HepG2 (cell line): Measurements from ENCODE around the gene LITAF. TPM values are rescaled to one million over a fixed set of nuclear protein-coding genes. Genes with fewer than 3 reads are reported as not detected.

ENCODE experiments used
- ASH2L ChIP-seq: fragments of 300-600, 200-600 bp; sonication (generic); IDR thresholded peaks from 2 replicates; pipeline ENCODE4 v1.7.0; 2017; ENCODE audit warnings: low read depth, mild to moderate bottlenecking, moderate library complexity, mixed read lengths, low read length; ENCODE audit not compliant: insufficient read length
- CC2D1A ChIP-seq: sonication (generic); formaldehyde crosslinking; IDR thresholded peaks from 2 replicates; pipeline ENCODE4 v1.8.1; 2023; ENCODE audit warnings: mild to moderate bottlenecking, missing genetic modification reagents
- CHCHD3 ChIP-seq: sonication (generic); formaldehyde crosslinking; IDR thresholded peaks from 2 replicates; pipeline ENCODE4 v1.8.0; 2022; ENCODE audit warnings: mild to moderate bottlenecking, missing genetic modification reagents, moderate library complexity
- SOX6 ChIP-seq, 2 experiments: fragments of 450-650 bp in 1 of 2; sonication (generic) in 1 of 2; formaldehyde crosslinking in 1 of 2; IDR thresholded peaks; 2 replicates each; pipeline versions ENCODE4 v1.4.0 to v1.6.1; 2017 to 2020; ENCODE audit warnings: antibody characterized with exemption in 1 of 2, mild to moderate bottlenecking in 1 of 2, missing genetic modification reagents in 1 of 2
- ZFYVE20 ChIP-seq: sonication (generic); formaldehyde crosslinking; IDR thresholded peaks from 2 replicates; pipeline ENCODE4 v1.8.0; 2023; ENCODE audit warnings: low read depth, mild to moderate bottlenecking, moderate library complexity, missing genetic modification reagents, borderline replicate concordance
- ZNF121 ChIP-seq: sonication (generic); formaldehyde crosslinking; IDR thresholded peaks from 2 replicates; pipeline ENCODE4 v1.5.0; 2020; ENCODE audit warnings: mild to moderate bottlenecking, missing genetic modification reagents
- ZNF501 ChIP-seq: sonication (generic); formaldehyde crosslinking; IDR thresholded peaks from 2 replicates; pipeline ENCODE4 v1.5.1; 2020; ENCODE audit warnings: mild to moderate bottlenecking, moderate library complexity, missing genetic modification reagents
- ZNF558 ChIP-seq: sonication (generic); formaldehyde crosslinking; IDR thresholded peaks from 2 replicates; pipeline ENCODE4 v1.9.0; 2022; ENCODE audit warnings: mild to moderate bottlenecking, missing genetic modification reagents, borderline replicate concordance
- ZNF766 ChIP-seq: sonication (generic); formaldehyde crosslinking; IDR thresholded peaks from 2 replicates; pipeline ENCODE4 v1.5.0; 2020; ENCODE audit warnings: missing genetic modification reagents, borderline replicate concordance
- ZNF879 ChIP-seq: sonication (generic); formaldehyde crosslinking; IDR thresholded peaks from 2 replicates; pipeline ENCODE4 v1.8.1; 2023; ENCODE audit warnings: missing genetic modification reagents
- polyA plus RNA-seq, 8 experiments: library from polyadenylated mRNA; depleted of rRNA in 3 of 8; stranded (reverse) in 7 of 8; unstranded in 1 of 8; fragments of >200 nt; fragmentation: Illumina TruSeq in 4 of 8; extraction: Trizol in 4 of 8; gene quantifications; 2 replicates each; pipeline versions ENCODE4 v1.2.1 to v1.2.3, GENCODE V29; 2011 to 2016; ENCODE audit warnings: low read depth in 4 of 8, missing spikeins in 1 of 8, mixed read lengths in 1 of 8; ENCODE audit not compliant: insufficient read depth in 1 of 8
- total RNA-seq, 5 experiments: library from RNA; depleted of rRNA; stranded (reverse); fragments of >200 nt; fragmentation: Illumina TruSeq; extraction: Trizol; gene quantifications; 2 replicates each; pipeline ENCODE4 v1.2.3, GENCODE V29; 2016; ENCODE audit warnings: low read depth in 1 of 5
- TF ChIP-seq, protein P1 (sequence below): IDR thresholded peaks from 2 replicates; pipeline ENCODE4 v1.6.1; 2016; ENCODE audit warnings: missing compliant biosample characterization, missing genetic modification reagents, borderline replicate concordance
- TF ChIP-seq, protein P2 (sequence below): sonication (generic); formaldehyde crosslinking; IDR thresholded peaks from 2 replicates; pipeline ENCODE4 v1.8.1; 2023; ENCODE audit warnings: mild to moderate bottlenecking, missing genetic modification reagents
- TF ChIP-seq, protein P3 (sequence below): sonication (generic); formaldehyde crosslinking; IDR thresholded peaks from 2 replicates; pipeline ENCODE4 v1.5.0; 2020; ENCODE audit warnings: mild to moderate bottlenecking, missing genetic modification reagents
- TF ChIP-seq, protein P4 (sequence below): sonication (generic); formaldehyde crosslinking; IDR thresholded peaks from 2 replicates; pipeline ENCODE4 v1.5.0; 2020; ENCODE audit warnings: mild to moderate bottlenecking, missing genetic modification reagents
- TF ChIP-seq, protein P5 (sequence below): sonication (generic); formaldehyde crosslinking; IDR thresholded peaks from 2 replicates; pipeline ENCODE4 v1.4.0; 2020; ENCODE audit warnings: mild to moderate bottlenecking, missing genetic modification reagents
- TF ChIP-seq, protein P6 (sequence below): sonication (generic); formaldehyde crosslinking; IDR thresholded peaks from 2 replicates; pipeline ENCODE4 v1.4.0; 2020; ENCODE audit warnings: mild to moderate bottlenecking, missing genetic modification reagents
- TF ChIP-seq, protein P7 (sequence below): sonication (generic); formaldehyde crosslinking; IDR thresholded peaks from 2 replicates; pipeline ENCODE4 v1.8.0; 2022; ENCODE audit warnings: mild to moderate bottlenecking, missing genetic modification reagents, borderline replicate concordance

Gene LITAF
- total and polyA plus RNA-seq, 2 of the 13 experiments (the other 11 are each of a cell fraction or from before 2014, with no cell fraction given), result 80.1 to 141 TPM

DNA sequence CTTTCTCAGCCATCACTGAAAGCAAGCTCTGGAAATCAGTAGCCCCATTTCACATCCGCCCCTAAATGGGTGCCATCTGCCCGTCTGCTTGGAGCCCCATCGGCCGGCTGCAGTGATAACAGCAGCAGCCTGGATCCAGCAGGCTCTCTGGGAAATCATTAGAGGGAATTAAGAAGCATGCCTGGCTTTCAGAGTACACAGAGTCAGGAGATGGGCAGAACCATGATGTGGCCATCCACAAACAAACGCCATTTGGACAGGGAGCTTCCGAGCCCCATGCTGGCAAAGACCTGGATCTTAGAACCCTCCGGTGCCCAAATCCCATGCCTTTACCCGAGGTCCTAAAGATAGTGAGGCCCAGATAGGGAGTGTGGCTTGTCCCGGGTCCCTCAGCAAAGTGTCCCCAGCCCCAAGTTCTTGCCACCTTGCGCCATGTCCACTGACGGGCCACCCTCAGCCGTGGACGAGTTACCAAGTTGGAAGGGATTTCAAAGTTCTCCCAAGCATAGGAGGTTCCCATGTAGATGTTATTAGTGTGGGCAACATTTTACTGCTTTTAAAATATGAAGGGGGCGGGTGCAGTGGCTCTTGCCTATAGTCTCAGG is 1.0 kb upstream of the LITAF start (continued):
- TF ChIP-seq, protein P1, sequence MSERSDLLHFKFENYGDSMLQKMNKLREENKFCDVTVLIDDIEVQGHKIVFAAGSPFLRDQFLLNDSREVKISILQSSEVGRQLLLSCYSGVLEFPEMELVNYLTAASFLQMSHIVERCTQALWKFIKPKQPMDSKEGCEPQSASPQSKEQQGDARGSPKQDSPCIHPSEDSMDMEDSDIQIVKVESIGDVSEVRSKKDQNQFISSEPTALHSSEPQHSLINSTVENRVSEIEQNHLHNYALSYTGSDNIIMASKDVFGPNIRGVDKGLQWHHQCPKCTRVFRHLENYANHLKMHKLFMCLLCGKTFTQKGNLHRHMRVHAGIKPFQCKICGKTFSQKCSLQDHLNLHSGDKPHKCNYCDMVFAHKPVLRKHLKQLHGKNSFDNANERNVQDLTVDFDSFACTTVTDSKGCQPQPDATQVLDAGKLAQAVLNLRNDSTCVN (CRISPR knock-in tag), result no peak
- TF ChIP-seq ZNF121 (CRISPR knock-in tag), result peak; percentile 39; the same call in 1 of the 2 replicates
- 0 out of 2 replicates have a peak, but pooled peaks have one; percentile 1 for TF ChIP-seq ZNF766 (CRISPR knock-in tag)
- TF ChIP-seq, protein P2, sequence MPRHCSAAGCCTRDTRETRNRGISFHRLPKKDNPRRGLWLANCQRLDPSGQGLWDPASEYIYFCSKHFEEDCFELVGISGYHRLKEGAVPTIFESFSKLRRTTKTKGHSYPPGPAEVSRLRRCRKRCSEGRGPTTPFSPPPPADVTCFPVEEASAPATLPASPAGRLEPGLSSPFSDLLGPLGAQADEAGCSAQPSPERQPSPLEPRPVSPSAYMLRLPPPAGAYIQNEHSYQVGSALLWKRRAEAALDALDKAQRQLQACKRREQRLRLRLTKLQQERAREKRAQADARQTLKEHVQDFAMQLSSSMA, result 0 out of 2 replicates have a peak, but pooled peaks have one; percentile 65
- no peak for TF ChIP-seq ASH2L
- TF ChIP-seq, protein P3, sequence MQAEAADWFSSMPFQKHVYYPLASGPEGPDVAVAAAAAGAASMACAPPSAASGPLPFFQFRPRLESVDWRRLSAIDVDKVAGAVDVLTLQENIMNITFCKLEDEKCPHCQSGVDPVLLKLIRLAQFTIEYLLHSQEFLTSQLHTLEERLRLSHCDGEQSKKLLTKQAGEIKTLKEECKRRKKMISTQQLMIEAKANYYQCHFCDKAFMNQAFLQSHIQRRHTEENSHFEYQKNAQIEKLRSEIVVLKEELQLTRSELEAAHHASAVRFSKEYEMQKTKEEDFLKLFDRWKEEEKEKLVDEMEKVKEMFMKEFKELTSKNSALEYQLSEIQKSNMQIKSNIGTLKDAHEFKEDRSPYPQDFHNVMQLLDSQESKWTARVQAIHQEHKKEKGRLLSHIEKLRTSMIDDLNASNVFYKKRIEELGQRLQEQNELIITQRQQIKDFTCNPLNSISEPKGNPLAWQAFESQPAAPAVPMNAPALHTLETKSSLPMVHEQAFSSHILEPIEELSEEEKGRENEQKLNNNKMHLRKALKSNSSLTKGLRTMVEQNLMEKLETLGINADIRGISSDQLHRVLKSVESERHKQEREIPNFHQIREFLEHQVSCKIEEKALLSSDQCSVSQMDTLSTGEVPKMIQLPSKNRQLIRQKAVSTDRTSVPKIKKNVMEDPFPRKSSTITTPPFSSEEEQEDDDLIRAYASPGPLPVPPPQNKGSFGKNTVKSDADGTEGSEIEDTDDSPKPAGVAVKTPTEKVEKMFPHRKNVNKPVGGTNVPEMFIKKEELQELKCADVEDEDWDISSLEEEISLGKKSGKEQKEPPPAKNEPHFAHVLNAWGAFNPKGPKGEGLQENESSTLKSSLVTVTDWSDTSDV (CRISPR knock-in tag), result 0 out of 2 replicates have a peak, but pooled peaks have one; percentile 53
- TF ChIP-seq ZNF879 (CRISPR knock-in tag), result 0 out of 2 replicates have a peak, but pooled peaks have one; percentile 41
- 0 out of 2 replicates have a peak, but pooled peaks have one; percentile 57 for TF ChIP-seq ZNF558 (CRISPR knock-in tag)
- peak; percentile 87; the same call in 1 of the 2 replicates for TF ChIP-seq CC2D1A (CRISPR knock-in tag)
- TF ChIP-seq, protein P4, sequence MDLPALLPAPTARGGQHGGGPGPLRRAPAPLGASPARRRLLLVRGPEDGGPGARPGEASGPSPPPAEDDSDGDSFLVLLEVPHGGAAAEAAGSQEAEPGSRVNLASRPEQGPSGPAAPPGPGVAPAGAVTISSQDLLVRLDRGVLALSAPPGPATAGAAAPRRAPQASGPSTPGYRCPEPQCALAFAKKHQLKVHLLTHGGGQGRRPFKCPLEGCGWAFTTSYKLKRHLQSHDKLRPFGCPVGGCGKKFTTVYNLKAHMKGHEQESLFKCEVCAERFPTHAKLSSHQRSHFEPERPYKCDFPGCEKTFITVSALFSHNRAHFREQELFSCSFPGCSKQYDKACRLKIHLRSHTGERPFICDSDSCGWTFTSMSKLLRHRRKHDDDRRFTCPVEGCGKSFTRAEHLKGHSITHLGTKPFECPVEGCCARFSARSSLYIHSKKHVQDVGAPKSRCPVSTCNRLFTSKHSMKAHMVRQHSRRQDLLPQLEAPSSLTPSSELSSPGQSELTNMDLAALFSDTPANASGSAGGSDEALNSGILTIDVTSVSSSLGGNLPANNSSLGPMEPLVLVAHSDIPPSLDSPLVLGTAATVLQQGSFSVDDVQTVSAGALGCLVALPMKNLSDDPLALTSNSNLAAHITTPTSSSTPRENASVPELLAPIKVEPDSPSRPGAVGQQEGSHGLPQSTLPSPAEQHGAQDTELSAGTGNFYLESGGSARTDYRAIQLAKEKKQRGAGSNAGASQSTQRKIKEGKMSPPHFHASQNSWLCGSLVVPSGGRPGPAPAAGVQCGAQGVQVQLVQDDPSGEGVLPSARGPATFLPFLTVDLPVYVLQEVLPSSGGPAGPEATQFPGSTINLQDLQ (CRISPR knock-in tag), result 0 out of 2 replicates have a peak, but pooled peaks have one; percentile 37
- TF ChIP-seq, protein P5, sequence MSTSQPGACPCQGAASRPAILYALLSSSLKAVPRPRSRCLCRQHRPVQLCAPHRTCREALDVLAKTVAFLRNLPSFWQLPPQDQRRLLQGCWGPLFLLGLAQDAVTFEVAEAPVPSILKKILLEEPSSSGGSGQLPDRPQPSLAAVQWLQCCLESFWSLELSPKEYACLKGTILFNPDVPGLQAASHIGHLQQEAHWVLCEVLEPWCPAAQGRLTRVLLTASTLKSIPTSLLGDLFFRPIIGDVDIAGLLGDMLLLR (CRISPR knock-in tag), result 0 out of 2 replicates have a peak, but pooled peaks have one; percentile 5
- TF ChIP-seq ZFYVE20, result no peak
- TF ChIP-seq, protein P6, sequence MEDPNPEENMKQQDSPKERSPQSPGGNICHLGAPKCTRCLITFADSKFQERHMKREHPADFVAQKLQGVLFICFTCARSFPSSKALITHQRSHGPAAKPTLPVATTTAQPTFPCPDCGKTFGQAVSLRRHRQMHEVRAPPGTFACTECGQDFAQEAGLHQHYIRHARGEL (CRISPR knock-in tag), result 0 out of 2 replicates have a peak, but pooled peaks have one; percentile 10
- TF ChIP-seq, protein P7, sequence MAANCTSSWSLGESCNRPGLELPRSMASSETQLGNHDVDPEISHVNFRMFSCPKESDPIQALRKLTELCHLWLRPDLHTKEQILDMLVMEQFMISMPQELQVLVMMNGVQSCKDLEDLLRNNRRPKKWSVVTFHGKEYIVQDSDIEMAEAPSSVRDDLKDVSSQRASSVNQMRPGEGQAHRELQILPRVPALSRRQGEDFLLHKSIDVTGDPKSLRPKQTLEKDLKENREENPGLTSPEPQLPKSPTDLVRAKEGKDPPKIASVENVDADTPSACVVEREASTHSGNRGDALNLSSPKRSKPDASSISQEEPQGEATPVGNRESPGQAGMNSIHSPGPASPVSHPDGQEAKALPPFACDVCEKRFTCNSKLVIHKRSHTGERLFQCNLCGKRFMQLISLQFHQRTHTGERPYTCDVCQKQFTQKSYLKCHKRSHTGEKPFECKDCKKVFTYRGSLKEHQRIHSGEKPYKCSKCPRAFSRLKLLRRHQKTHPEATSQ (CRISPR knock-in tag), result no peak
- 0 out of 2 replicates have a peak, but pooled peaks have one; percentile 50 for TF ChIP-seq CHCHD3
- no peak for TF ChIP-seq SOX6 (IDR thresholded peaks at IDR 0.05)
- no peak; the same call in 1 of the 2 replicates for TF ChIP-seq SOX6 (CRISPR knock-in tag; IDR thresholded peaks at IDR 0.05)
- peak; percentile 90 for TF ChIP-seq ZNF501 (CRISPR knock-in tag)
